ENCODE results near the gene KCNT1. TPM values are rescaled to one million over a fixed set of nuclear protein-coding genes. Genes with fewer than 3 reads are reported as not detected.

The KCNT1 gene
- total RNA-seq, 4 donors from 2014 or later, result 0.06 to 0.17 TPM; not detected in 2

DNA sequence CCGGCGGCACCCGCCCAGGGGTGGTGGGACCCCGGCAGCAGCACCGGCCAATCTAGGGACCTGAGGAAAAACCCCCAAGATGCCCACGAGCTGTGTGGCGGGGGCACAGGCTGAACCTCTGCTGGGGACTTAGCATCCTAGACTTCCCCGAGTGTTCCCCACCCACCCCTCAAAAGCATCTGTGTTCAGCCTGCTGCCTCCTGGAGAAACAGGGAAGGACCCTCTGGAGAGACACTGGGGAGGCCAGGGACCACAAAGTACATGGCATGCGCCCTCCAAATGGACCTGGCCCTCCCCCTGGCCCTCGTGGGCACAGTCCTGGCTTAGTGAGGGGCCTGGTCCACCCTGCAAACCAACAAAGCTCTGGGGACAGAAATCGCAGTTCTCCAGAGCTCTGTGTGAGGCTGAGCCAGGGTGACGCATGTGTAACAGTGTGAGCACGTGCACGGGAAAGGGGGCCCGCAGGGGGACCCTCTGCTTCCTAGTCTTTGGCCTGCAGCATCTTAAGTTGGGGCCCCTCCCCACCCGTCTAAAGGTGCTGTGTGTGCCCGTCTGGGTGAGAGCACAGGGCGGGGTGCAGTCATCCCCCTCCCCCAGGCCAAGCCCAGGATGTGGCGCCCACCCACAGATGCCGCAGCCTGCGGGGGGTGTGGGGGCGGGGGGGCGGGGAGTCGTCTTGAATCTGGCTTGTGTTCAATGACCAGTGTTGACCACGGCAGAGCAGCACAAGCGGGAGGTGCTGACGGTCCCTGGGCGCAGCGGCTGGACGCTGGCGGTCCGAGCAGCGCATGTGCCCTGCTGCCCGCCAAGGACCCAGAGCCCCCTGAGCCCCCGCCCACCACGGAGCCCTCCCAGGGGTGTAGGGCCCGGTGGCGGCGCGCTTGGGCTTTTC lies 672 bp upstream of the KCNT1 start:
- no peak for TF ChIP-seq POLR2A (IDR thresholded peaks at IDR 0.05; ENCODE audit: low read depth)
- TF ChIP-seq EP300 (IDR thresholded peaks at IDR 0.05), result no peak
- TF ChIP-seq POLR2AphosphoS5 (IDR thresholded peaks at IDR 0.05), result no peak
- TF ChIP-seq, protein P1, sequence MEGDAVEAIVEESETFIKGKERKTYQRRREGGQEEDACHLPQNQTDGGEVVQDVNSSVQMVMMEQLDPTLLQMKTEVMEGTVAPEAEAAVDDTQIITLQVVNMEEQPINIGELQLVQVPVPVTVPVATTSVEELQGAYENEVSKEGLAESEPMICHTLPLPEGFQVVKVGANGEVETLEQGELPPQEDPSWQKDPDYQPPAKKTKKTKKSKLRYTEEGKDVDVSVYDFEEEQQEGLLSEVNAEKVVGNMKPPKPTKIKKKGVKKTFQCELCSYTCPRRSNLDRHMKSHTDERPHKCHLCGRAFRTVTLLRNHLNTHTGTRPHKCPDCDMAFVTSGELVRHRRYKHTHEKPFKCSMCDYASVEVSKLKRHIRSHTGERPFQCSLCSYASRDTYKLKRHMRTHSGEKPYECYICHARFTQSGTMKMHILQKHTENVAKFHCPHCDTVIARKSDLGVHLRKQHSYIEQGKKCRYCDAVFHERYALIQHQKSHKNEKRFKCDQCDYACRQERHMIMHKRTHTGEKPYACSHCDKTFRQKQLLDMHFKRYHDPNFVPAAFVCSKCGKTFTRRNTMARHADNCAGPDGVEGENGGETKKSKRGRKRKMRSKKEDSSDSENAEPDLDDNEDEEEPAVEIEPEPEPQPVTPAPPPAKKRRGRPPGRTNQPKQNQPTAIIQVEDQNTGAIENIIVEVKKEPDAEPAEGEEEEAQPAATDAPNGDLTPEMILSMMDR (IDR thresholded peaks at IDR 0.05), result no peak
- H3K9me3 ChIP-seq, result no peaks in the 10 kb centered on the region
- H3K4me1 ChIP-seq, result peaks cover 11 to 19% (median 16%) of the 10 kb centered on the region in 4 donors
- H3K27ac ChIP-seq (replicated peaks in 1 of 4), result no peak overlapping the region
- H3K27me3 ChIP-seq, result peaks cover 5 to 74% (median 24%) of the 10 kb centered on the region in 4 donors
- peak overlapping the region; percentile 10 to 47 (median 23) for H3K4me3 ChIP-seq
- DNase-seq (ENCODE audit: extremely low spot score), result no peak
- intact Hi-C loops (cut with DNase I), result no loop called here
- WGBS, result 21% methylated on average over 28 of the region's 40 CpGs
- H3K36me3 ChIP-seq, result no peaks in the 10 kb centered on the region

DNA sequence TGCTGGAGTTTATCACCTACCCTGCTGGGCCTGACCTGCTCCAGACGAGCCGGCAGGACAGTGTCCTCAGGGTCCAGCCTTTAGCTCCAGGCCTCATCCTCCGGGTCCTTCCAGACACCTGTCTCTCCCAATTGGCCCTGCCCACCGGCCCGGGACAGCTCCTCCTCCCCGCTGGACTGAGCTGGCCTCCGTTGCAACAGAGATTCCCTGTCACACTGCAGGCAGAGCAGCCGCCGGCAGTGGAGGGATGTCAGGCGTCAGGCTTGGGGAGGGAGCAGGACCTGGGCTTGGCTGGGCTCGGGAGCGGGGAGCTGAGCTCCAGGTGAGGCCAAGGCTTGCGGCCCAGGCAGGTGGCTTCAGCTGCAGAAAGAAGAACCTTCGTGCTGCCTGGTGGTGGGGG lies 1.7 kb downstream of the KCNT1 start:
- Histone ChIP-seq H3K36me3 (no peaks in the 10 kb centered on the region), H3K4me1 (peaks cover 11 to 19% (median 16%) of the 10 kb centered on the region in 4 donors), H3K4me3 (no peak overlapping the region), H3K27ac (replicated peaks in 1 of 4) (no peak overlapping the region), H3K27me3 (peaks cover 5 to 98% (median 27%) of the 10 kb centered on the region in 4 donors), H3K9me3 (no peaks in the 10 kb centered on the region)
- TF ChIP-seq, protein P1 (IDR thresholded peaks at IDR 0.05), result no peak
- TF ChIP-seq POLR2AphosphoS5 (IDR thresholded peaks at IDR 0.05), result no peak
- no peak for TF ChIP-seq EP300 (IDR thresholded peaks at IDR 0.05)
- TF ChIP-seq POLR2A (IDR thresholded peaks at IDR 0.05; ENCODE audit: low read depth), result no peak
- no peak for DNase-seq (ENCODE audit: extremely low spot score)
- intact Hi-C loops (cut with DNase I), result no loop called here
- WGBS, result 42% methylated on average over 2 of the region's 14 CpGs

DNA sequence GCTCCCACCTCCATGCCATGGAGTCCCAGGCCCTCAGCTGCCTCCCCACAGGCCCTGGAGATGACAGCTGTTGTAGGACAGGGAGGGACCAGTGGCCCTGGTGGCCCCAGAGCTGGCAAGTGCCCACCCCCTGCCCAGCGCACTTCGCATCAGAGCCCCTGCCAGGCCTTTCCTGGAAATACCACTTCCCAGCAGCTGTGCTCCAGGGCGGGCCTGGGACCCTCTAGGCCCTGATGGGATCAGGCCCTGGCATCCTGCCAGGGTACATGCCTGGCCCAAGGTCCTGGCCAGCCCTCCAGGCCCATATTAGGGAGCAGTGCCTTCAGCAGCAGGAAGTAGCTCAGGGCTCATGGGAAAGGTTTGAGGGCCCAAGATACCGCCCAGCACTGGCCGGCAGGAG lies 2.5 kb downstream of the KCNT1 start:
- peaks cover 5 to 95% (median 27%) of the 10 kb centered on the region in 4 donors for H3K27me3 ChIP-seq
- H3K4me3 ChIP-seq, result no peak overlapping the region
- H3K27ac ChIP-seq (replicated peaks in 1 of 4), result no peak overlapping the region
- intact Hi-C loops (cut with DNase I), result no loop called here
- H3K4me1 ChIP-seq, result peaks cover 11 to 19% (median 16%) of the 10 kb centered on the region in 4 donors
- DNase-seq (ENCODE audit: extremely low spot score), result no peak
- H3K9me3 ChIP-seq, result no peaks in the 10 kb centered on the region
- H3K36me3 ChIP-seq, result no peaks in the 10 kb centered on the region
- TF ChIP-seq, protein P1 (IDR thresholded peaks at IDR 0.05), result no peak
- no peak for TF ChIP-seq POLR2A (IDR thresholded peaks at IDR 0.05; ENCODE audit: low read depth)
- TF ChIP-seq POLR2AphosphoS5 (IDR thresholded peaks at IDR 0.05), result no peak
- no peak for TF ChIP-seq EP300 (IDR thresholded peaks at IDR 0.05)
- WGBS, result 66% methylated on average over 3 of the region's 5 CpGs

DNA sequence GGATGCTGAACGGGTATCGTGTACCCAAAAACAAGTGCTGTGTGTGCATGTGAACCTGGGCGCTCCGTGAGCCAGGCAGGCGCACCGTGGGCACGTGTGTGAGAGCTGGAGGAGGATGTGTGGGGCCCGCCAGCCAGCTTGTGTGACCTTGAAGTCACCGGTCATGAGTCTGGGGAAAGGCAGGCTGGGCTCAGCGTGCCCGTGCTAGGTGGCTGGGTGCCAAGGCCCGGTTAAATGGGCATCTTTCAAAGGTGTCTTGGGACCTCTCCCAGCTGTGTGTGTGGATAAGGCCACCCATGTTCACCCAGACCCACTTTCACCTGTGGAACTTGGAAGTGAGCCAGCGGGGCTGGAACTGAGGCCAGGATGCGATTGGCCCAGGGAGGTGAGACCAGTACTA lies 3.4 kb downstream of the KCNT1 start:
- no peaks in the 10 kb centered on the region for H3K36me3 ChIP-seq
- no peak overlapping the region for H3K4me3 ChIP-seq
- 74% methylated on average over 13 of the region's 14 CpGs for WGBS
- intact Hi-C loops (cut with DNase I), result no loop called here
- H3K27ac ChIP-seq (replicated peaks in 1 of 4), result no peak overlapping the region
- TF ChIP-seq POLR2AphosphoS5 (IDR thresholded peaks at IDR 0.05) (no peak), EP300 (IDR thresholded peaks at IDR 0.05) (no peak), POLR2A (IDR thresholded peaks at IDR 0.05; ENCODE audit: low read depth) (no peak)
- TF ChIP-seq, protein P1 (IDR thresholded peaks at IDR 0.05), result no peak
- peaks cover 11 to 19% (median 16%) of the 10 kb centered on the region in 4 donors for H3K4me1 ChIP-seq
- DNase-seq (ENCODE audit: extremely low spot score), result no peak
- no peaks in the 10 kb centered on the region for H3K9me3 ChIP-seq
- peaks cover 5 to 89% (median 27%) of the 10 kb centered on the region in 4 donors for H3K27me3 ChIP-seq
